Left ventricle myocardium inferior (tissue), 1 donor: Measurements from ENCODE around the gene MATK. TPM values are rescaled to one million over a fixed set of nuclear protein-coding genes. Genes with fewer than 3 reads are reported as not detected.
"Not testable (repeated sequence)": the region's sequence is repeated elsewhere in the genome, so short reads cannot be mapped to it uniquely, and the experiment has no call there.

ENCODE experiments used
- DNase-seq: peaks from one replicate; pipeline ENCODE4 v3.0.0-alpha.2; 2020
- H3K27ac ChIP-seq: fragments of 200-600 bp; replicated peaks from 2 replicates; pipeline ENCODE4 v1.8.0; 2021
- H3K27me3 ChIP-seq: fragments of 200-600 bp; 2 replicates; pipeline ENCODE4 v1.8.0; 2021; ENCODE audit warnings: low read depth
- H3K36me3 ChIP-seq: fragments of 200-600 bp; 2 replicates; pipeline ENCODE4 v1.8.0; 2021
- H3K4me1 ChIP-seq: fragments of 200-600 bp; 2 replicates; pipeline ENCODE4 v1.8.0; 2021
- H3K4me3 ChIP-seq: fragments of 200-600 bp; 2 replicates; pipeline ENCODE4 v1.8.0; 2021; ENCODE audit warnings: mild to moderate bottlenecking, moderate library complexity
- H3K9me3 ChIP-seq: fragments of 200-600 bp; replicated peaks from 2 replicates; pipeline ENCODE4 v1.8.0; 2021
- CTCF ChIP-seq: fragments of 200-600 bp; IDR thresholded peaks from 2 replicates; pipeline ENCODE4 v1.8.0; 2021; ENCODE audit warnings: antibody characterized with exemption, mild to moderate bottlenecking, borderline replicate concordance
- intact Hi-C: fragments of 100-400 bp; cut with micrococcal nuclease; formaldehyde crosslinking; loops from one replicate; pipeline ENCODE4 v1.11.0; 2022
- total RNA-seq: library from RNA; stranded (reverse); fragmentation: NEBNext Ultra II Directional; extraction: Animal tissue kit (Norgen Biotek cat#: 25700); gene quantifications from one replicate; pipeline ENCODE4 v1.2.1, GENCODE V29; 2021
- donor health status: DM: no; HTN: yes; CAD: no; lungs with severe emphysema.

MATK gene
- total RNA-seq, 1 donor from 2014 or later = 0.14 TPM

GRCh38 chr19:3761382-3762129 is 24.6 kb downstream of the MATK start, which contains the start of gene APBA3:
TSS of gene APBA3 (minus strand) at chr19:3761692. CDS start at chr19:3760264, 1,428 bp downstream.
- peaks cover 51% of the 10 kb centered on the region for H3K36me3 ChIP-seq
- no peaks in the 10 kb centered on the region for H3K9me3 ChIP-seq
- peaks cover 51% of the 10 kb centered on the region for H3K4me1 ChIP-seq
- DNase-seq = peak; percentile 92
- H3K27ac ChIP-seq = peak within 1 kb of the TSS; percentile 99
- H3K27me3 ChIP-seq = no peaks in the 10 kb centered on the region
- intact Hi-C loops = no loop called here
- H3K4me3 ChIP-seq = peak within 1 kb of the TSS; percentile 99
- TF ChIP-seq CTCF = peak; percentile 78

GRCh38 chr19:3760871-3761361 is 25.3 kb downstream of the MATK start:
- no peak for DNase-seq
- H3K27me3 ChIP-seq = no peaks in the 10 kb centered on the region
- H3K9me3 ChIP-seq = no peaks in the 10 kb centered on the region
- peaks cover 46% of the 10 kb centered on the region for H3K36me3 ChIP-seq
- TF ChIP-seq CTCF = no peak
- H3K27ac ChIP-seq = peak overlapping the region; percentile 99
- peaks cover 51% of the 10 kb centered on the region for H3K4me1 ChIP-seq
- H3K4me3 ChIP-seq = peak overlapping the region; percentile 99
- intact Hi-C loops = no loop called here

GRCh38 chr19:3759482-3760254 is 26.5 kb downstream of the MATK start:
- no peak for TF ChIP-seq CTCF
- intact Hi-C loops = no loop called here
- DNase-seq = no peak
- Histone ChIP-seq H3K27ac (no peak overlapping the region), H3K9me3 (no peaks in the 10 kb centered on the region), H3K4me3 (peak overlapping the region; percentile 99), H3K4me1 (peaks cover 51% of the 10 kb centered on the region), H3K27me3 (no peaks in the 10 kb centered on the region), H3K36me3 (peaks cover 34% of the 10 kb centered on the region)

GRCh38 chr19:3758297-3758696 is 27.9 kb downstream of the MATK start:
- intact Hi-C loops, H3K27me3 ChIP-seq, H3K27ac ChIP-seq, H3K4me3 ChIP-seq, H3K9me3 ChIP-seq, DNase-seq: not testable (repeated sequence)
- Histone ChIP-seq H3K36me3 (peaks cover 42% of the 10 kb centered on the region), H3K4me1 (peaks cover 43% of the 10 kb centered on the region)

GRCh38 chr19:3757705-3758104 is 28.5 kb downstream of the MATK start:
- H3K4me3 ChIP-seq, H3K9me3 ChIP-seq, intact Hi-C loops, DNase-seq, H3K27ac ChIP-seq, H3K27me3 ChIP-seq: not testable (repeated sequence)
- H3K36me3 ChIP-seq = peaks cover 48% of the 10 kb centered on the region
- peaks cover 39% of the 10 kb centered on the region for H3K4me1 ChIP-seq

- Histone ChIP-seq H3K4me1 (peaks cover 4% of the 10 kb centered on the region), H3K9me3 (no peaks in the 10 kb centered on the region), H3K27ac (no peak overlapping the region), H3K27me3 (no peaks in the 10 kb centered on the region), H3K36me3 (peaks cover 68% of the 10 kb centered on the region), H3K4me3 (no peak overlapping the region)
- intact Hi-C loops = no loop called here
- no peak for DNase-seq
- no peak for TF ChIP-seq CTCF
Observed at GRCh38 chr19:3753631-3754410, 32.4 kb downstream of the MATK start.
